Vagina (tissue), 2 donors: ENCODE measurements around the gene KIAA0513.

Experiments used
- CTCF ChIP-seq, 3 experiments: fragments of 450-650 bp in 2 of 3; fragments of 200-600 bp in 1 of 3; sonication (generic) in 1 of 3; IDR thresholded peaks; one replicate each; pipeline ENCODE4 v1.5.1; 2017 to 2019; ENCODE audit warnings: antibody characterized with exemption in 3 of 3, mild to moderate bottlenecking in 2 of 3, moderate library complexity in 2 of 3
- POLR2A ChIP-seq, 2 donors: fragments of 450-650 bp; IDR thresholded peaks; one replicate each; pipeline ENCODE4 v1.6.1; 2017; ENCODE audit warnings: antibody characterized with exemption in 2 of 2, mild to moderate bottlenecking in 2 of 2, moderate library complexity in 2 of 2
- POLR2AphosphoS5 ChIP-seq, 2 donors: sonication (generic); formaldehyde crosslinking; IDR thresholded peaks; one replicate each; pipeline ENCODE4 v1.9.0; 2017; ENCODE audit warnings: antibody characterized with exemption in 2 of 2, mild to moderate bottlenecking in 2 of 2, low read depth in 1 of 2; ENCODE audit not compliant: insufficient read depth in 1 of 2

DNA sequence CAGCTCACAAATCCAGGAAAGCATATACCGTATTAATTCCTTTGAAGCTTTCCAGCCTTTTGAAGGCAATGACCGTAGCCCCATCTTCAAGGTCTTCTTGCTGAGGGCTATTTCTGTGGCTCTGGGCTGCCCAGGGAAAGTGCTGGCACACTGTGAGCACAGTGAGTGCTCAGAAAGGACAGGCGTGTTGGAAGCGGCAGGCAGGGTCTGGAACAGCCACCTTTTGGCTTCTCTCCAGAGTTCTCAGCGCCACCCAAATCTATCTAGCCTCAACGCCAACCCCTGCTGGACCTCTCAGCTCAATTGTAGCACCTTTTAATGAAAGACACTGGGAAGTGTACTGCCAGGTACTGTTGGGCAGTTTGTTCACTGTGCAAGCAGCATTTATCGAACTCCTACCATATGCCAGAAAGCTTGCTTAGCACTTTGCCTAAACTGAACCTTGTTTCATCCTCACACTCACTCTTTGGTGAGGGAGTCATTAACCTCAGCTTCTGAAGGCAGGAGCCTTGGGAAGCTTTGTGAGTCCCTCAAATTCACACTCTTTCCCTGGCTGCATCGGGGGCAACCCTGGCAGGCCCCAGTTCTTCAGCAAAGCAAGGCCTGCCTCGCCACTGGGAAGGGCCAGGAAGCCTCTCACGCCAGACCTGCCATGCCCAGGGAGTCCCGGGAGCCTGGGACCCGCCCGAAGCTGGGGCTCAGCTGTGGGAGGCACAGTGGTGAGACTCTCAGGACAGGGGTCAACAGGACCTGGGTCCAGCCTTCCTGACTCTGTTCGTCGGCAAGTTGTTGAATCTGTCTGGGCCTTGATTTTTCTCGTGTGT lies 98.2 kb downstream of the KIAA0513 start:
- no peak for TF ChIP-seq POLR2A (IDR thresholded peaks at IDR 0.05)
- no peak for TF ChIP-seq CTCF (IDR thresholded peaks at IDR 0.05)
- TF ChIP-seq POLR2AphosphoS5 (IDR thresholded peaks at IDR 0.05; ENCODE audit: insufficient read depth in 1 of 2, low read depth in 1 of 2): no peak
